Activated T-helper 1 cell treated with anti-CD3 and anti-CD28 coated beads, Interleukin-12 subunit alpha, Interleukin-12 subunit beta, Interleukin-2, Interleukin-4 antibody, amounts not matched to agents 30 ng/mL and 10 ng/mL and 1 ng/mL, durations not matched to agents 14 hours and 24 hours and 36 hours (primary cell): ENCODE results near the gene RAB17. TPM values are rescaled to one million over a fixed set of nuclear protein-coding genes. Genes with fewer than 3 reads are reported as not detected.

Experiments
- DNase-seq: peaks from one replicate; pipeline ENCODE4 v3.0.0; 2021; ENCODE audit warnings: low spot score
- H3K27ac Mint-ChIP-seq: one replicate; pipeline ENCODE4 v1.8.0; 2021; ENCODE audit warnings: mild to moderate bottlenecking, mixed read lengths
- H3K27me3 Mint-ChIP-seq: one replicate; pipeline ENCODE4 v1.8.0; 2022; ENCODE audit warnings: mild to moderate bottlenecking, moderate library complexity, mixed read lengths; ENCODE audit not compliant: insufficient read depth
- H3K36me3 Mint-ChIP-seq: one replicate; pipeline ENCODE4 v1.8.0; 2021; ENCODE audit warnings: low read depth, mixed read lengths
- H3K4me1 Mint-ChIP-seq: one replicate; pipeline ENCODE4 v1.8.0; 2021; ENCODE audit warnings: low read depth, mixed read lengths
- H3K4me3 Mint-ChIP-seq: one replicate; pipeline ENCODE4 v1.8.0; 2021; ENCODE audit warnings: mild to moderate bottlenecking, moderate library complexity, mixed read lengths
- H3K9me3 Mint-ChIP-seq: one replicate; pipeline ENCODE4 v1.8.0; 2021; ENCODE audit warnings: mixed read lengths
- intact Hi-C: fragments of 100-400 bp; cut with micrococcal nuclease; formaldehyde crosslinking; loops from one replicate; pipeline ENCODE4 v1.15.1; 2024
- total RNA-seq: library from RNA; stranded (reverse); gene quantifications from 2 replicates; pipeline ENCODE4 v1.2.3, GENCODE V29; 2022

Gene RAB17
- total RNA-seq, 1 donor from 2014 or later = not detected

- Mint-ChIP-seq H3K27me3 (peaks cover 5% of the 10 kb centered on the region), H3K36me3 (no peaks in the 10 kb centered on the region), H3K27ac (no peak overlapping the region), H3K9me3 (no peaks in the 10 kb centered on the region), H3K4me3 (no peak overlapping the region), H3K4me1 (no peaks in the 10 kb centered on the region)
- intact Hi-C loops = no loop called here
- DNase-seq = no peak
Observed at GRCh38 chr2:237564526-237565131, 25.9 kb downstream of the RAB17 start.

DNA sequence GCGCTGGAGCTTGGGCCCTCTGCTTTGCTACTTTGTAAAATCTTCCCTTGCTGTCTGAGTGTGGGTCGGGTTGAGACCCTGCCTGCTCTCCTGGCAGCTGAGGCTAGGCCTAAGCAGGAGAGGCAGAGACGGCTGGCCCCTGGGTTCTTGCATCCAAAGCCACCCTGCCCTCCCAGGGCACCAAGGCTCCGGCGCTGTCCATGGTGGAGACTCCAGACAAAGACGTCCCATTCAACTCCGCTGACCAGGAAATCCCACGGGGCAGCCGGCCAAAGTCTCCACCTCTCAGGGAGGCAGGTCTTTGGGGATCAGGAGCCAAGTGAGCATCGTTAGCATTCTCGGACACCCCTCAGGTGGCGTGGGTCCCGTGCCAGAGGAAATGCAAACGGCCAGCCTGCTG, 26.7 kb downstream of the RAB17 start:
- intact Hi-C loops = no loop called here
- peaks cover 5% of the 10 kb centered on the region for H3K27me3 Mint-ChIP-seq
- DNase-seq = no peak
- no peak overlapping the region for H3K27ac Mint-ChIP-seq
- no peaks in the 10 kb centered on the region for H3K9me3 Mint-ChIP-seq
- no peaks in the 10 kb centered on the region for H3K4me1 Mint-ChIP-seq
- no peaks in the 10 kb centered on the region for H3K36me3 Mint-ChIP-seq
- H3K4me3 Mint-ChIP-seq = no peak overlapping the region

DNA sequence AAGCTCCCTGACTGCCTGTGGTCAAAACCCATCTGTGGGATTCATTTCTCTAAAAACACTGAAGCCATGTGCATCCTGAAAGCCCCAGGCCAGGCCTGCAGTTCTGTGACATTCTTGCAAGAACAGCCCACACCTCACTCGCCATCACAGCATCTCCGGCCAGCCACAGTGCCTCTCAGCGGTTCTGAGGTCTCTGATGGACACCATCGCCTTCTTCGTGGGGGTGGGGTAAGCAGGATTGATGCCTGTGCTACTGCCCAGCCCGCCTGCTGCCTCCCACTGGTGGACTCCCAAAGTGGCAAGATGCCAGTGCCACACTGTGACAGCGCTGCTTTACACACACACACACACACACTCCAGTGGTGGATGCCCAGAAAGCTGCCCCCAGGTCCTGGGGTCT, 29.3 kb downstream of the RAB17 start:
- Mint-ChIP-seq H3K27ac (no peak overlapping the region), H3K36me3 (no peaks in the 10 kb centered on the region), H3K4me3 (no peak overlapping the region), H3K4me1 (peaks cover 12% of the 10 kb centered on the region), H3K9me3 (peaks cover 2% of the 10 kb centered on the region), H3K27me3 (peaks cover 8% of the 10 kb centered on the region)
- intact Hi-C loops = no loop called here
- DNase-seq = no peak

DNA sequence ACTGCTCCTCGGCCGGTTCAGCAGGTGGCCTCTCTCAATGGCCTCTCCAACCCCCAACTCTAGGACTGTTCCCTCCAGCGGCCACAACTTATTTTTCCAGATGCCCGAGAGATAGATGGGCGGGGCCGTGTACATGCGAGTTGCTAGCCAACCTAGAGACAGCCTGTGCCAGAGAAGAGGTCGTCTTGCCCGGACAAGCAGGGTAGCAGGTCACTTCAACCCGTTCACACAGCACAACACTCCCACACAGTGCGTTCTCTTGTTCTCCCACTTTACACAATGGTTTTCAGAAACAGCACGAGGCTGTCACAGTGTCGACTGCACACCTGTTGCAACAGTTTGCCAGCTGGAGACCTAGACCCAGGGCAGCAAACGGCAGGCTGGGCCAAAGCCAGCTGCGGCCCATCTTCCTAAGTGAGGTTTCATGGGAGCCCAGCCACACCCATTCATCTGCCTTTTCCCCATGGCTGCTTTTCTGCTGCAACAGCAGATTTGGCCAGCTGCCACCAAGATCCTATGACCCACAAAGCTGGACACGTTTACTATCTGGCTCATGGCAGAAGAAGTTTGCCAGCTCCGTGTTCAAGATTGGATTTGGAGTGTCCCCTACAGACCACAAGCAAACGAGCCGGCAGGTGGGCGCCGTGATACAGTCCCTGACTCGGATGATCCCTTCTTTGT, 31.4 kb downstream of the RAB17 start:
- H3K36me3 Mint-ChIP-seq = no peaks in the 10 kb centered on the region
- peaks cover 15% of the 10 kb centered on the region for H3K9me3 Mint-ChIP-seq
- H3K4me1 Mint-ChIP-seq = peaks cover 12% of the 10 kb centered on the region
- H3K27ac Mint-ChIP-seq = no peak overlapping the region
- peaks cover 8% of the 10 kb centered on the region for H3K27me3 Mint-ChIP-seq
- DNase-seq = no peak
- H3K4me3 Mint-ChIP-seq = no peak overlapping the region
- intact Hi-C loops = no loop called here

DNA sequence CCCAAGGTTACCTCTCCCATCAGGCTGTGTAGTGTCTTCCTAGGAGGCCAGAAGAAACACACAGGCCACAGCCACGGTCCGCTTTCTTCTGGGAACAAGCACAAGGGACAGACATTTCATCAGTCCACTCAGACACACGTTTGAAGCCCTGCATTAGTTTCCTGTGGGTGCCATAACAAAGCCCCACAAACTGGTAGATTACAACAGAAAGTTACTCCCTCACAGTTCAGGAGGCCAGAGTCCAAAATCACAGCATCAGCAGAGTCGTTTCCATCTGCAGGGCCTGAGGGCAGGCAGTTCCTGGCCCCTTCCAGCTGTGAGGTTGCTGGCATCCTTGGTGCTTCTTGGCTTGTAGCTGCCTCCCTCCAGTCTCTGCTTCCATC, 32.9 kb downstream of the RAB17 start:
- peaks cover 12% of the 10 kb centered on the region for H3K4me1 Mint-ChIP-seq
- peak overlapping the region; percentile 33 for H3K27ac Mint-ChIP-seq
- H3K9me3 Mint-ChIP-seq = peaks cover 19% of the 10 kb centered on the region
- intact Hi-C loops = no loop called here
- H3K4me3 Mint-ChIP-seq = no peak overlapping the region
- no peaks in the 10 kb centered on the region for H3K36me3 Mint-ChIP-seq
- no peak for DNase-seq
- H3K27me3 Mint-ChIP-seq = peaks cover 8% of the 10 kb centered on the region

GRCh38 chr2:237556773-237557632, 33.5 kb downstream of the RAB17 start:
- intact Hi-C loops = no loop called here
- peaks cover 12% of the 10 kb centered on the region for H3K4me1 Mint-ChIP-seq

GRCh38 chr2:237555560-237555959, 35.0 kb downstream of the RAB17 start:
- Mint-ChIP-seq H3K36me3 (no peaks in the 10 kb centered on the region), H3K4me1 (peaks cover 12% of the 10 kb centered on the region), H3K27ac (no peak overlapping the region), H3K27me3 (peaks cover 4% of the 10 kb centered on the region), H3K4me3 (no peak overlapping the region), H3K9me3 (peaks cover 19% of the 10 kb centered on the region)
- intact Hi-C loops = no loop called here
- no peak for DNase-seq

More at GRCh38 chr2:237556773-237557632, 33.5 kb downstream of the RAB17 start:
- Mint-ChIP-seq H3K27ac (no peak overlapping the region), H3K27me3 (peaks cover 7% of the 10 kb centered on the region), H3K4me3 (no peak overlapping the region), H3K9me3 (peaks cover 19% of the 10 kb centered on the region), H3K36me3 (no peaks in the 10 kb centered on the region)
- no peak for DNase-seq

DNA sequence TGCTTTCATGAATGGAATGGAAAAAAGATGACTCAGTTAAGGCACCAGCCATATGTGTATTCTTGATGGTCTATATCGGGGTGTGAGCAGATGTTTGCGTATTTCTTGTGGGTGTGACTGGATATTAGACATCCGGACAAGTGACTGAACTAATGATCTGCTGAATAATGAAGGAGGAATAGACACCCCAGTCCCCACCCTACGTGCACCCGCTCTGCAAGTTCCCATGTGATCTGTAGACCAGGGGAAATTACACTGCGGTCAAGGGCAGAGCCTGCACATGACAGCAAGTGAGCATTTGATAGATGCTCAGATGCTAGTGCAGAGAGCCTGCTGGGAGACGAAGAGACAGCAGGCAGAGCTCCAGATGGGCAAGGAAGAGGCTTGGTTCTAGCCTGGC, 36.6 kb downstream of the RAB17 start:
- H3K36me3 Mint-ChIP-seq = no peaks in the 10 kb centered on the region
- no peak overlapping the region for H3K27ac Mint-ChIP-seq
- H3K4me3 Mint-ChIP-seq = no peak overlapping the region
- H3K4me1 Mint-ChIP-seq = peaks cover 12% of the 10 kb centered on the region
- H3K27me3 Mint-ChIP-seq = peaks cover 2% of the 10 kb centered on the region
- peaks cover 19% of the 10 kb centered on the region for H3K9me3 Mint-ChIP-seq
- no peak for DNase-seq
- intact Hi-C loops = no loop called here

- no peak for DNase-seq
- intact Hi-C loops = no loop called here
- no peak overlapping the region for H3K27ac Mint-ChIP-seq
- H3K4me3 Mint-ChIP-seq = no peak overlapping the region
- peaks cover 19% of the 10 kb centered on the region for H3K9me3 Mint-ChIP-seq
- H3K27me3 Mint-ChIP-seq = peaks cover under 1% of the 10 kb centered on the region
- H3K36me3 Mint-ChIP-seq = no peaks in the 10 kb centered on the region
- peaks cover 10% of the 10 kb centered on the region for H3K4me1 Mint-ChIP-seq
Observed at GRCh38 chr2:237552908-237553307, 37.6 kb downstream of the RAB17 start.

DNA sequence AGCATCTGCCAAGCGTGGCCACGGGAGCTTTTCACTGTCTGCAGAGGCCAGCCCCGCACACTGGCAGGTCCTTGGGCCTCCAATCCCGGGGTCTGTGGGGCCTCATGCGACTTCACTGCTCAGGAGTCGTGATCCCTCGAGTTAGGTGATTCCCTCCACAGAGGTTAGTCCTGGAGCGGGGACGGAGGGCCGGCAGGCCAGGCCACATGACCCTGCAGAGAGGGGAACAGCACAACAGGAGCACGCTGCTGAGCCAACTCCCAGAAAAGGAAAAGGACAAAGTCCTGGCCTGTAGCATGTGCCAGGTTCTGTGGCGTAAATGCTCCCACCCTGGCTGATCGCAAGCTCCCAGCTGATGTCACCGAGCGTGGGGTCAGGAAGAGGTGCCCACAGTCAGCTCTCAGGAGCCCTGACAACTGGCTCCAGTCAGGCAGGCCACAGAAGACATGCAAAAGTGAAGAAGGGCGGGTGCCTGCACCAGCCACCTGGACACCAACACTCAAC, 39.4 kb downstream of the RAB17 start:
- Mint-ChIP-seq H3K36me3 (no peaks in the 10 kb centered on the region), H3K27ac (no peak overlapping the region), H3K4me3 (no peak overlapping the region), H3K27me3 (no peaks in the 10 kb centered on the region), H3K4me1 (no peaks in the 10 kb centered on the region), H3K9me3 (peaks cover 16% of the 10 kb centered on the region)
- DNase-seq = no peak
- intact Hi-C loops = no loop called here

- Mint-ChIP-seq H3K4me1 (no peaks in the 10 kb centered on the region), H3K27me3 (no peaks in the 10 kb centered on the region), H3K4me3 (no peak overlapping the region), H3K9me3 (peaks cover 9% of the 10 kb centered on the region), H3K27ac (no peak overlapping the region), H3K36me3 (no peaks in the 10 kb centered on the region)
- intact Hi-C loops = no loop called here
- no peak for DNase-seq
Observed at GRCh38 chr2:237549643-237550415, 40.7 kb downstream of the RAB17 start.

DNA sequence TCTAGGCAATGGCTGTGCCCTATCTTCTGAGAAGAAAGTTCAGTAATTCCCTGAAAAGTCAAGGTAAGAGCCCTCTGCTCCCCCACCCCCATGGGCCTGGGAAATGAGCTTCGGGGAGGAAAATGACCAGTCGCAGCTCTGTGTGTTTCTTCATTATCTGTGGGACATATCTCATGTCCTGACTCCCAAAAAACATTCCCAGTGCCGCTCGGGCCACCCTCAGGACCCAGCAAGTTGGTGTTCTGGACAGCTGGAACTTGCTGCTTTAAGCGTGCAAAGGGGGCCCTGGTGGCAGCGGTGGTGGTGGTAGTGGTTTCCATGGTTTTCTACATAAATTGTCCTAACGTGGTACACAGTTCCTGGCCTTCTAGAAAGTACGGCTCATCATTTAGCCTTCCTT, 41.3 kb downstream of the RAB17 start:
- Mint-ChIP-seq H3K36me3 (no peaks in the 10 kb centered on the region), H3K9me3 (peaks cover 5% of the 10 kb centered on the region), H3K4me1 (no peaks in the 10 kb centered on the region), H3K4me3 (no peak overlapping the region), H3K27ac (no peak overlapping the region), H3K27me3 (no peaks in the 10 kb centered on the region)
- intact Hi-C loops = no loop called here
- no peak for DNase-seq
